ENCODE results near the gene SCN1A.
"Not testable (repeated sequence)": the region's sequence is repeated elsewhere in the genome, so short reads cannot be mapped to it uniquely, and the experiment has no call there.

GRCh38 chr2:166139479-166139878, 11.7 kb upstream of the SCN1A start:
- TF ChIP-seq CTCF, POLR2A (IDR thresholded peaks at IDR 0.05): not testable (repeated sequence)
